HG02759 (cell line): ENCODE measurements around the gene CPNE6.
"Not testable (repeated sequence)": the region's sequence is repeated elsewhere in the genome, so short reads cannot be mapped to it uniquely, and the experiment has no call there.

Source experiments
- ATAC-seq: cut with Tn5 transposase; IDR thresholded peaks from one replicate; pipeline ENCODE4 v1.9.1; 2021; ENCODE audit warnings: mild to moderate bottlenecking, moderate library complexity; ENCODE audit not compliant: unreplicated experiment

The CPNE6 gene

GRCh38 chr14:24102357-24103048 lies 31.1 kb downstream of the CPNE6 start:
- ATAC-seq = no peak

DNA sequence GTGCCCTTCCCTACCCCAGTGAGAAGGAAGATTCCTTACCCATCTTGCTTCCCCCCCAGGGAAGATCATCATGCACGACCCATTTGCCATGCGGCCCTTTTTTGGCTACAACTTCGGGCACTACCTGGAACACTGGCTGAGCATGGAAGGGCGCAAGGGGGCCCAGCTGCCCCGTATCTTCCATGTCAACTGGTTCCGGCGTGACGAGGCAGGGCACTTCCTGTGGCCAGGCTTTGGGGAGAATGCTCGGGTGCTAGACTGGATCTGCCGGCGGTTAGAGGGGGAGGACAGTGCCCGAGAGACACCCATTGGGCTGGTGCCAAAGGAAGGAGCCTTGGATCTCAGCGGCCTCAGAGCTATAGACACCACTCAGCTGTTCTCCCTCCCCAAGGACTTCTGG lies 32.1 kb downstream of the CPNE6 start:
- no peak for ATAC-seq

GRCh38 chr14:24105609-24106239 lies 34.4 kb downstream of the CPNE6 start:
- ATAC-seq = not testable (repeated sequence)

DNA sequence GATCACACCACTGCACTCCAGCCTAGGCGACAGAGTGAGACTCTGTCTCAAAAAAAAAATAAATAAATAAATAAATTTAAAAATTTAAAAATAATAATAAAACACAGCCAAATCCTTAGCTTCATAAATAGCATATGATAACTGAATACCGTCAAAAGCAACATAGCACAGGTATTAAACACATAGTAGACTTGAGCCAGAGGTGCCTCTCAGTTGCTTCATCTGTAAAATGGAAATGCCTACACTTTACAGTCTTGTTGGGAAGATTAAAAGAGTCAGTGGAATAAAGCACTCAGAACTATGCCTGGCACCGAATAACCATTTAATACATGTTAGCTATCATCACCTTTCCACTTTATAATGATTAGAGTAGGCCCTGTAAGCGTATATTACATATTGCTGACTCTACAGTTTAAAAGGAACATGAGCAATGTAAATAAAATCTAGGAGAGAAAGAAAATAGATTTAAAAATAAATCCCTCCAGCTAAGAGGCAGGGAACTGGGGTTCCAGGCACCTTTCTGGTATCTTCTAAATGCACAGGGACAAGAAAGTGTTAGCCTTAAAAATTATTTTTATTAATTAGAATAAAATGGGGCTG lies 35.4 kb downstream of the CPNE6 start:
- no peak for ATAC-seq

DNA sequence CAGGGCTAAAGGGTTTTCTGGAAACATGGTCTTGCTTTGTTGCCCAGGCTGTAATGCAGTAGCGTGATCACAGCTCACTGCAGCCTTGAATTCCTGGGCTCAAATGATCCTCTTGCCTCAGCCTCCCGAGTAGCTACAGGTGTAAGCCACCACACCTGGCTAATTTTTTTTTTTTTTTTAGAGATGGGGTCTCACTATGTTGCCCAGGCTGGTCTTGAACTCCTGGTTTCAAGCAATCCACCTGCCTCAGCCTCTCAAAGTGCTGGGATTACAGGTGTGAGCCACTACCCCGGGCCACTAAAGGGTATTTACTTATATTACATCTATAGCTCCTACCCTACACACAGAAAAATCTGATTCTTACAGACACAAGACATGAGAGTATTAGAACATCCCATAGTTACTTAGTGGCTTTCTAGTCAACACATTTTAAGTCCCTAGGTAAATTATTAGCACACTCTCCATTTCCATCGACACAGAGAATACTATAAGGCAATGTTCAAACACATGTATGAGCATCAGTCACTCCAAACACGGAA lies 37.0 kb downstream of the CPNE6 start:
- ATAC-seq = no peak

DNA sequence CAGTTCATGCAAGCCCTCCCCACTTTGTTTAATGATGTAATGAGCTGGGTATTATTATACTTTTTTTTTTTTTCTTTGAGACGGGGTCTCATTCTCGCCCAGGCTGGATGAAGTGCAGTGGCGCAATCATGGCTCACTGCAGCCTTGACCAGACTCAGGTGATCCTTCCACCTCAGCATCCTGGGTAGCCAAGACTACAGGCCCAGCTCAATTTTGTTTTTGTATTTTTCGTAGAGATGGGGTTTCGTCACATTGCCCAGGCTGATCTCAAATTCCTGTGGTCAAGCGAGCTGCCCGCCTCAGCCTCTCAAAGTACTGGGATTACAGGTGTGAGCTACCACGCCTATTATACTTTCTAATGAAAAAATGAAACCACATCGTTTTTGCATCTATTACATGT lies 38.7 kb downstream of the CPNE6 start:
- no peak for ATAC-seq

GRCh38 chr14:24110523-24110922 lies 39.2 kb downstream of the CPNE6 start:
- ATAC-seq = no peak

DNA sequence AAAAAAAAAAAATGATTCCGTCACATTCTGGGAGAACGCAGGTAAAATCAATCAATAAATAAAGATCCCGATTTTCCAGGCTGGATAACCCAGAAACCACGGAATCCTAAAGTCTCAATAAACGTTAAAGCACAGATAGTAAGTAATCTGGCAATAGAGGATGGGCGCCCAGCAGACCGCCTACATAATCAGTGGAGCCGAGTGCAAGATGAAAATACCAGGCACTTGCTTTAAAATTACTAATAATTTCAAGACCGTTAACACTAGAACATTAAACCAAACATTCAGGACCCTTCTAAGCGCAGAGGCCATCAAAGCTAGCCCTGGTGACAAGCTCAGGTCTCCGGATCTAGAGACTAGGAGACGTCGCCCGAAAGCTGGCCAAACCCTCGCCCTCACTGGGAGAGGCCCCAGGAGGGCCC lies 42.0 kb downstream of the CPNE6 start:
- ATAC-seq = no peak

- ATAC-seq = peak; percentile 35
Measured at GRCh38 chr14:24113801-24114531, 42.6 kb downstream of the CPNE6 start.

DNA sequence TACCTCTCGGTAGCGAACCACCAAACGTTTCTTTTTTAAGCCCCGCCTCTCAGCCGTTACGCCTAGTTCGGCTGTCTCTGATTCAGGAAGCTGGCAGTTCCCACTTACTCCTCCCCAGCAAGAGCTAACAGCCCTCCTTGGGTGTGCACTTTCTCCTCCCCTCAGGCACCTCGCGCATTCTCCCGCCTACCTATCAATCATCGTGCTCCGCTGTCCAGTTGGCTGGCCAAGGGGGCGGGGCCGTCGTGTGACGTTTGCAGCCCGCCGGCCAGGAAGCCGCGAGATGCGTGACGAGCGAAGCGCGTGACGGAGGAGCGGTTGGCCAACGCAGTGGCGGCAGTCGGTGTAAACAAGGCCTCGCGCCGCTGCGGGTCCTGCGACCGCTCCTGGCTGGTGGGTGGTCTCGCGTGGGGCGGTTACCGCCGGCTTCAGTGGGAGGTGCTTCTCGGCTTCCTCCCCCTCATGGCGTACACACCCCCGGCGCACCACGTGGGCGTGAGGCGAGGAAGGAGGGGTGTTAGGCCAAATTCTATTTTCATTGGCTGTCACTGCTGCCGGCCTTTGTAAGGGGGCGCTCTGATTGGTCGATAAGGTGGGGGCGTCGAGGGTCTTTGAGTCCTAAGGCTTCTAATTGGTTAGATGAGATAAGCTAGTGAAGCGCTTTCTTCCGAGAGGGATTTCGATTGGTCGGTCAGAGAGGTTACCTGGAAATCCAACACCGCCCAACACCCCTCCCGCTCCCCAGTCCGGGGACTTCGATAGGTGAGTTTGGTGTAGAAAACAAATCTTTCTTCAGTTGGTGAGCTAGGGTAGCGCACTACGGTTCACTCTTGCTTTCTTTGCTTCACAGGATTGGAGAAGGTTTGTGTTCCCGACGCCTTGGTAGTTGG lies 43.4 kb downstream of the CPNE6 start, which contains the start of the genes DCAF11 and NRL:
TSS of gene DCAF11 (plus strand) at position 246 of the 890 bp plus-strand sequence. CDS start 818 bp downstream, outside the sequence.
TSS of gene NRL (minus strand) at position 418 of the 890 bp plus-strand sequence. CDS start 32,101 bp downstream, outside the sequence.
- peak; percentile 83 for ATAC-seq

DNA sequence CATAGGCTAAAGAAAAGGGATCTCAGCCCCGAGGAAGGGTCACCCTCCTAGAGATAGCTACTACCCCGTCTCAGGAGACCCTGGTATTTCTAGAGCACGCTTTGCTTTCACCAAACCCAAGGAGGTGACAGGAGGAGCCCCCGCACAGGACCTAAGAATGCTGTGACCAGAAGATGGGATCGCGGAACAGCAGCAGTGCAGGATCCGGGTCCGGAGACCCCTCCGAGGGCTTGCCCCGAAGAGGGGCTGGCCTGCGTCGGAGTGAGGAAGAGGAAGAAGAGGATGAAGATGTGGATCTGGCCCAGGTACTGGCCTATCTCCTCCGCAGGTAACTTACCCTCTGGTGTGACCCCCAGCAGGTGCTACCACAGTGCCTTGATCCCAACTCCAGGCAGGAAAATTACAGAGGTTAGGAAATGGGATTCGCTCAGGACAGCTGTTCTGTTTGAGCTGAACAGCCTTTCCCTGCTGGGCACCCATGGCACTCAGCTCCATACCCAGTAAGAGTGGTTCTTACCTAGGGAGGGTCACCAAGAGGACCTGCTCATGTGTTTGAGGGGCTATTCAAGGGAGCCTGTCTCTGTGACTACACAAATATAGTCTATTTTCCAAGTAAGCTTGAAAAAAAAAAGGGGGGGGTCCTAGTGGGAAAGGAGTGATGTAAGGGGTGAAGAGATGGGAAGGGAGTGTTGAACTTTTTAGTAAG lies 44.2 kb downstream of the CPNE6 start:
- ATAC-seq = no peak

DNA sequence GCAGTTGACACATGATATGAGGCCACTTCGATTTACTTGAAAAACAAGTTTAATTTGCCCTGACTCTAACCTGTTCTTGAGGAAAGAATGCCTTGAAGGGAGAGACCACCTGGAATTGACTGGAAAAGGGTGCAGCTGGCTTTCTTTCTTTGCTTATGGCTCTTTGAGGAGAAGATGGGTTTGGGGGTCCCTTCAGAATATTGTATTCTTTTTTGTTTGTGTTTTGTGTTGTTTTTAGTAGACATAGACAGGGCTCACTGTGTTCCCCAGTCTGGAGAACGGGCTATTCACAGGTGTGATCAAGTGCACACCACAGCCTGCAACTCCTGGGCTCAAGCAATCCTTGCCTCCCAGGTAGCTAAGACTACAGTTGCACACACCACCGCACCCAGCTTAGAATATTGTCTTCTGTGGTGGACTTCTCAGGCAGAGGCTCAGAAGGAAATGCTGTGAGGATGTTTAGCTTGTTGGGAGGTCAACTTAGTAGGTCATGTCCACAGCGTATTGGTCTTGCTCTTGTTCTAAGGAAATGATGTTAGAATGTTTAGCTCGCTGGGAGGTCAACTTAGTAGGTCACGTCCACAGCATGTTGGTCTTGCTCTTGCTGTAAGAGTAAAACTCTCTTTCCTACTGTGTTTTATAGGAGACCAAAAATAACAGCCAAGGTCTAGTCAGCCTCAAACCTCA lies 44.9 kb downstream of the CPNE6 start:
- ATAC-seq = no peak

GRCh38 chr14:24117179-24117578 lies 45.8 kb downstream of the CPNE6 start:
- no peak for ATAC-seq

DNA sequence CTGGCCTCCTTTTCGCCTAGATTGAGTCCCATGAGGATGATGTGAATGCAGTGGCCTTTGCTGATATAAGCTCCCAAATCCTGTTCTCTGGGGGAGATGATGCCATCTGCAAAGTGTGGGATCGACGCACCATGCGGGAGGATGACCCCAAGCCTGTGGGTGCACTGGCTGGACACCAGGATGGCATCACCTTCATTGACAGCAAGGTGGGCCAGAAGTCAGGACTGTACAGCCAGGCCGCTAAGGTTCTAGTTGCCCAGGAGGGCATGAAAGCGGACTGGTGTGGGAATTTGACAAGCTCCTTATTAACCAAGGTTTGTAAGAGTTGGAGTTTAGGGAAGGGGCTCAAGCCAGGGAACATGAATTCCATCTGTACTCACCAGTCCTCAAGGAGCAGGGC lies 48.3 kb downstream of the CPNE6 start:
- ATAC-seq = no peak

DNA sequence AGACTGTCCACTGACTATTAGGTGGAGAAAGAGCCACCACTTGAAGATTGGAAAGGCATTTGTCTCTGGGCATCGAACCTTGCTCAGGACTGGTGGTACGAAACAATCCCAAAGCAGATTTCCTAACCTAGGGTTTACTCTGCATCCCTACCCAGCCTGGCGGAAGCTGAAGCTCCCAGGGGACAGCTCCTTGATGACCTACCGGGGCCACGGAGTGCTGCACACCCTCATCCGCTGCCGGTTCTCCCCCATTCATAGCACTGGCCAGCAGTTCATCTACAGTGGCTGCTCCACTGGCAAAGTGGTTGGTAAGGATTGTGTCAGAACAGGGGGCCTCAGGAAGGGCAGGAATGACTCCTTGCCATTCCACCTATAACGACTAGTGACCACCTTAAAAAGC lies 49.8 kb downstream of the CPNE6 start:
- ATAC-seq = no peak

DNA sequence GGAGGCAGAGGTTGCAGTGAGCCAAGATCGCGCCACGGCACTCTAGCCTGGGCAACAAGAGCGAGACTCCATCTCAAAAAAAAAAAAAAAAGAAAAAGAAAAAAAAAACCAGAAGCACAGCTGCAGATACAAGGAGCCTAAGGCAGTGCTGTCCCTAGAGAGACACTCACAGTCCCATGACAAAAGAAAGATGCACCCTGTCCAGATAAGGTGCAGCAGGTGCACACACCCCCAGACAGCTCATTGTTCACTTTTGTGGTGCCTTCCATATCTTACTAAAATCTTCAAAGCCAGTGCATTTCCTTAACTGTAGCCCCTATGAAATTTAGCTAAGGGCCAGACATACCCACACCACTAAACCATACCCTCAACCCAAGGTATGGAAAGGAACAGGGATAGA lies 51.1 kb downstream of the CPNE6 start:
- no peak for ATAC-seq

DNA sequence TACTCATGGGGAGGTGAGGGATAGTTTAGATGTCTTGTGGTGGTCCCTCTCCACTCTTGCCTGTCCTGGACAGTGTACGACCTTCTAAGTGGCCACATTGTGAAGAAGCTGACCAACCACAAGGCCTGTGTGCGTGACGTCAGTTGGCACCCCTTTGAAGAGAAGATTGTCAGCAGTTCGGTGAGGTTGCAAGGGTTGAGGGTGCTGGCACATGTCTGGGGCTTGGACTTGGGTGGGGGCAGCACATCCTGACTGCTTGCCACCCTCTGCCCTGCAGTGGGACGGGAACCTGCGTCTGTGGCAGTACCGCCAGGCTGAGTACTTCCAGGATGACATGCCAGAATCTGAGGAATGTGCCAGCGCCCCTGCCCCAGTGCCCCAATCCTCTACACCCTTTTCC lies 51.5 kb downstream of the CPNE6 start:
- ATAC-seq = no peak

- peak; percentile 78 for ATAC-seq
Measured at GRCh38 chr14:24123424-24124417, 52.4 kb downstream of the CPNE6 start.
